GM12878 (cell line): ENCODE data around the gene REL. TPM values are rescaled to one million over a fixed set of nuclear protein-coding genes. Genes with fewer than 3 reads are reported as not detected.

Experiments used
- EP300 ChIP-seq, 2 experiments: fragments of 150-350 bp in 1 of 2; IDR thresholded peaks; 2 replicates each; pipeline ENCODE4 v1.6.1; 2011 to 2012; ENCODE audit warnings: low read depth in 2 of 2, low read length in 2 of 2, borderline replicate concordance in 1 of 2, improper control_type of control experiment in 1 of 2, inconsistent platforms in 1 of 2; ENCODE audit not compliant: control insufficient read depth in 1 of 2
- JUND ChIP-seq: IDR thresholded peaks from 2 replicates; pipeline ENCODE4 v1.6.1; 2012; ENCODE audit warnings: low read depth, mild to moderate bottlenecking, low read length, improper control_type of control experiment, moderate library complexity
- MEF2A ChIP-seq: IDR thresholded peaks from 2 replicates; pipeline ENCODE4 v1.6.1; 2011; ENCODE audit warnings: low read depth, mild to moderate bottlenecking, low read length, moderate library complexity; ENCODE audit not compliant: insufficient read depth
- PAX8 ChIP-seq: fragments of 450-650 bp; IDR thresholded peaks from 2 replicates; pipeline ENCODE4 v1.6.1; 2017; ENCODE audit warnings: mild to moderate bottlenecking, moderate library complexity
- polyA plus RNA-seq, 11 experiments: library from polyadenylated mRNA; depleted of rRNA in 4 of 11; unstranded in 6 of 11; stranded (reverse) in 5 of 11; fragments of >200 nt; fragmentation: Nextera tagmentation in 4 of 11; fragmentation: Illumina TruSeq in 1 of 11; extraction: Ambion mirVana in 4 of 11; extraction: Trizol in 1 of 11; gene quantifications; 1 replicate in 1 of 11; 2 replicates in 10 of 11; pipeline versions ENCODE4 v1.2.1 to v1.2.3, GENCODE V29; 2011 to 2016; ENCODE audit warnings: inconsistent platforms in 2 of 11, missing spikeins in 2 of 11, low read depth in 1 of 11
- total RNA-seq, 4 experiments: library from RNA; depleted of rRNA in 3 of 4; stranded (reverse); fragments of >200 nt in 3 of 4; fragmentation: Illumina TruSeq in 1 of 4; extraction: Trizol in 1 of 4; gene quantifications; 2 replicates each; pipeline versions ENCODE4 v1.2.1 to v1.2.3, GENCODE V29; 2013 to 2021
- TF ChIP-seq, protein P1 (sequence below): IDR thresholded peaks from 2 replicates; pipeline ENCODE4 v1.6.1; 2011; ENCODE audit warnings: borderline replicate concordance, low read depth, mild to moderate bottlenecking, moderate library complexity, low read length; ENCODE audit not compliant: insufficient read depth, poor library complexity, severe bottlenecking
- TF ChIP-seq, protein P2 (sequence below): IDR thresholded peaks from 2 replicates; pipeline ENCODE4 v1.6.1; 2012; ENCODE audit warnings: mild to moderate bottlenecking, low read depth, low read length

Gene REL
- total and polyA plus RNA-seq, 10 of the 15 experiments (the other 5 are each of a cell fraction or from before 2014, with no cell fraction given): 6.3 to 52.4 (median 26.6) TPM

DNA sequence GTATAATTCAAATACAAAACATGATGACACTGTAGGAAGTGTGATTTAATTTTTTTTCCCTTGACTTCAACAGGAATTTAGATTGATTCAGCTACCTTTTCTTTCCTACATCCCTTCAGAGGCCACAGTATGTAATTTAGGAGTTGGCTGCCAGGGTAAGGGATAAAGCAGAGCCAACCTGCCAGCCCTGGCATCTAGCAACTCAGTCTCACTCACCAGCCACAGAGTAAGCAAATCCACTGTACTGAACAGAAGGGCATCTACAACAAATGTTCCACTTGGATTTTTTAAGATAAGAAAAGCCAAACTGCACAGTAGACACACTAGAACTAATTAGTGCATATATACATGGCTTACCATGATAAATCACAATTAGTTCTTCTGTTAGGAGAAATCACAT, 81.8 kb downstream of the REL start (continued):
- TF ChIP-seq, protein P1, sequence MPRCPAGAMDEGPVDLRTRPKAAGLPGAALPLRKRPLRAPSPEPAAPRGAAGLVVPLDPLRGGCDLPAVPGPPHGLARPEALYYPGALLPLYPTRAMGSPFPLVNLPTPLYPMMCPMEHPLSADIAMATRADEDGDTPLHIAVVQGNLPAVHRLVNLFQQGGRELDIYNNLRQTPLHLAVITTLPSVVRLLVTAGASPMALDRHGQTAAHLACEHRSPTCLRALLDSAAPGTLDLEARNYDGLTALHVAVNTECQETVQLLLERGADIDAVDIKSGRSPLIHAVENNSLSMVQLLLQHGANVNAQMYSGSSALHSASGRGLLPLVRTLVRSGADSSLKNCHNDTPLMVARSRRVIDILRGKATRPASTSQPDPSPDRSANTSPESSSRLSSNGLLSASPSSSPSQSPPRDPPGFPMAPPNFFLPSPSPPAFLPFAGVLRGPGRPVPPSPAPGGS: no peak
- TF ChIP-seq PAX8 (no peak), JUND (no peak), EP300 (IDR thresholded peaks at IDR 0.05; ENCODE audit: borderline replicate concordance in 1 of 2, control insufficient read depth in 1 of 2, low read depth in 2 of 2, low read length in 2 of 2) (no peak), MEF2A (no peak)
- TF ChIP-seq, protein P2, sequence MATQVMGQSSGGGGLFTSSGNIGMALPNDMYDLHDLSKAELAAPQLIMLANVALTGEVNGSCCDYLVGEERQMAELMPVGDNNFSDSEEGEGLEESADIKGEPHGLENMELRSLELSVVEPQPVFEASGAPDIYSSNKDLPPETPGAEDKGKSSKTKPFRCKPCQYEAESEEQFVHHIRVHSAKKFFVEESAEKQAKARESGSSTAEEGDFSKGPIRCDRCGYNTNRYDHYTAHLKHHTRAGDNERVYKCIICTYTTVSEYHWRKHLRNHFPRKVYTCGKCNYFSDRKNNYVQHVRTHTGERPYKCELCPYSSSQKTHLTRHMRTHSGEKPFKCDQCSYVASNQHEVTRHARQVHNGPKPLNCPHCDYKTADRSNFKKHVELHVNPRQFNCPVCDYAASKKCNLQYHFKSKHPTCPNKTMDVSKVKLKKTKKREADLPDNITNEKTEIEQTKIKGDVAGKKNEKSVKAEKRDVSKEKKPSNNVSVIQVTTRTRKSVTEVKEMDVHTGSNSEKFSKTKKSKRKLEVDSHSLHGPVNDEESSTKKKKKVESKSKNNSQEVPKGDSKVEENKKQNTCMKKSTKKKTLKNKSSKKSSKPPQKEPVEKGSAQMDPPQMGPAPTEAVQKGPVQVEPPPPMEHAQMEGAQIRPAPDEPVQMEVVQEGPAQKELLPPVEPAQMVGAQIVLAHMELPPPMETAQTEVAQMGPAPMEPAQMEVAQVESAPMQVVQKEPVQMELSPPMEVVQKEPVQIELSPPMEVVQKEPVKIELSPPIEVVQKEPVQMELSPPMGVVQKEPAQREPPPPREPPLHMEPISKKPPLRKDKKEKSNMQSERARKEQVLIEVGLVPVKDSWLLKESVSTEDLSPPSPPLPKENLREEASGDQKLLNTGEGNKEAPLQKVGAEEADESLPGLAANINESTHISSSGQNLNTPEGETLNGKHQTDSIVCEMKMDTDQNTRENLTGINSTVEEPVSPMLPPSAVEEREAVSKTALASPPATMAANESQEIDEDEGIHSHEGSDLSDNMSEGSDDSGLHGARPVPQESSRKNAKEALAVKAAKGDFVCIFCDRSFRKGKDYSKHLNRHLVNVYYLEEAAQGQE: no peak
